IMR-90 (cell line): ENCODE data around the gene NCOR1. TPM values are rescaled to one million over a fixed set of nuclear protein-coding genes. Genes with fewer than 3 reads are reported as not detected.

ENCODE experiments used
- ATAC-seq: fragments of 200-7000 bp; cut with Tn5 transposase; 2 replicates; pipeline ENCODE4 v1.9.1; 2020; ENCODE audit warnings: low read depth, mild to moderate bottlenecking, moderate library complexity
- BruUV-seq: library from RNA; stranded (reverse); fragments of 400-500 nt; replicated peaks from 2 replicates; lab custom pipeline; 2021; lab: Mats Ljungman, UMichigan
- CTCF ChIA-PET: fragments of 300-600 bp; formaldehyde crosslinking; extraction: SDS; loops from one replicate; lab custom pipeline; 2021; ENCODE audit warnings: antibody characterized with exemption; lab: Yijun Ruan, JAX
- POLR2A ChIA-PET: fragments of 300-600 bp; sonication (Branson Sonifier 250); formaldehyde crosslinking; loops from one replicate; lab custom pipeline; 2022; ENCODE audit warnings: antibody characterized with exemption; ENCODE audit not compliant: unreplicated experiment; lab: Charles Lee
- DNase-seq: peaks from one replicate; pipeline ENCODE4 v3.0.0; 2013
- H2AFZ ChIP-seq: replicated peaks from 2 replicates; pipeline ENCODE3; 2013; ENCODE audit warnings: low read length, mild to moderate bottlenecking; ENCODE audit not compliant: poor library complexity
- H2AK5ac ChIP-seq: 2 replicates; pipeline ENCODE4 v1.6.1; 2013; ENCODE audit warnings: low read depth, low read length, inconsistent platforms
- H2AK9ac ChIP-seq: replicated peaks from 2 replicates; pipeline ENCODE3; 2013; ENCODE audit warnings: mild to moderate bottlenecking, low read depth, low read length, moderate library complexity; ENCODE audit not compliant: poor library complexity
- H2BK120ac ChIP-seq: 2 replicates; pipeline ENCODE4 v1.6.1; 2013; ENCODE audit warnings: low read depth, low read length, inconsistent platforms
- H2BK15ac ChIP-seq: 3 replicates; pipeline ENCODE4 v1.6.1; 2013; ENCODE audit warnings: low read depth, low read length, inconsistent platforms
- H2BK20ac ChIP-seq: 2 replicates; pipeline ENCODE4 v1.6.1; 2013; ENCODE audit warnings: low read depth, mild to moderate bottlenecking, inconsistent platforms, low read length, moderate library complexity
- H2BK5ac ChIP-seq: 2 replicates; pipeline ENCODE4 v1.6.1; 2013; ENCODE audit warnings: mild to moderate bottlenecking, low read depth, low read length, inconsistent platforms; ENCODE audit not compliant: poor library complexity, severe bottlenecking
- H3K14ac ChIP-seq: replicated peaks from 2 replicates; pipeline ENCODE4 v1.6.1; 2013; ENCODE audit warnings: low read depth, low read length, inconsistent platforms
- H3K18ac ChIP-seq: 2 replicates; pipeline ENCODE4 v1.6.1; 2013; ENCODE audit warnings: low read depth, low read length, control low read depth
- H3K23ac ChIP-seq: 2 replicates; pipeline ENCODE4 v1.6.1; 2013; ENCODE audit warnings: low read depth, low read length, inconsistent platforms
- H3K27ac ChIP-seq: 2 replicates; pipeline ENCODE4 v1.5.1; 2013; ENCODE audit warnings: mild to moderate bottlenecking, control low read depth, low read length; ENCODE audit not compliant: insufficient read depth
- H3K27me3 ChIP-seq: 2 replicates; pipeline ENCODE4 v1.6.1; 2013; ENCODE audit warnings: low read length; ENCODE audit not compliant: control insufficient read depth, insufficient read depth
- H3K36me3 ChIP-seq: 2 replicates; pipeline ENCODE4 v1.6.1; 2013; ENCODE audit warnings: low read length, mixed read lengths; ENCODE audit not compliant: control insufficient read depth, insufficient read depth
- H3K4ac ChIP-seq: 2 replicates; pipeline ENCODE4 v1.6.1; 2013; ENCODE audit warnings: low read depth, low read length, inconsistent platforms
- H3K4me1 ChIP-seq: 2 replicates; pipeline ENCODE4 v1.6.1; 2013; ENCODE audit warnings: low read length, mixed read lengths; ENCODE audit not compliant: control insufficient read depth, insufficient read depth
- H3K4me2 ChIP-seq: 2 replicates; pipeline ENCODE4 v1.6.1; 2013; ENCODE audit warnings: low read depth, mild to moderate bottlenecking, control low read depth, low read length, moderate library complexity
- H3K4me3 ChIP-seq: 2 replicates; pipeline ENCODE4 v1.5.1; 2013; ENCODE audit warnings: low read depth, mild to moderate bottlenecking, control low read depth, low read length, moderate library complexity; ENCODE audit not compliant: insufficient read depth
- H3K56ac ChIP-seq: 2 replicates; pipeline ENCODE4 v1.6.1; 2013; ENCODE audit warnings: low read length, inconsistent platforms; ENCODE audit not compliant: insufficient read depth; ENCODE audit errors: extremely low read depth
- H3K79me1 ChIP-seq, 2 experiments: 2 replicates each; pipeline ENCODE4 v1.6.1; 2013; ENCODE audit warnings: low read length in 2 of 2, inconsistent platforms in 1 of 2, low read depth in 1 of 2
- H3K9ac ChIP-seq: 2 replicates; pipeline ENCODE4 v1.6.1; 2013; ENCODE audit warnings: low read depth, low read length, control low read depth
- H3K9me1 ChIP-seq: 2 replicates; pipeline ENCODE4 v1.6.1; 2013; ENCODE audit warnings: low read length, inconsistent platforms; ENCODE audit not compliant: insufficient read depth
- H3K9me3 ChIP-seq: 2 replicates; pipeline ENCODE4 v1.6.1; 2013; ENCODE audit warnings: low read length; ENCODE audit not compliant: control insufficient read depth, insufficient read depth
- H4K20me1 ChIP-seq: 2 replicates; pipeline ENCODE4 v1.6.1; 2013; ENCODE audit warnings: low read length, inconsistent platforms; ENCODE audit not compliant: insufficient read depth
- H4K5ac ChIP-seq: 2 replicates; pipeline ENCODE4 v1.6.1; 2013; ENCODE audit warnings: mild to moderate bottlenecking, low read depth, low read length, control low read depth
- H4K8ac ChIP-seq, 2 experiments: 2 replicates each; pipeline ENCODE4 v1.6.1; 2013; ENCODE audit warnings: low read depth in 2 of 2, low read length in 2 of 2, control low read depth in 1 of 2, inconsistent platforms in 1 of 2
- H4K91ac ChIP-seq: 2 replicates; pipeline ENCODE4 v1.6.1; 2013; ENCODE audit warnings: low read depth, low read length, inconsistent platforms; ENCODE audit not compliant: insufficient read depth
- BHLHE40 ChIP-seq: fragments of 150-350 bp; IDR thresholded peaks from 2 replicates; pipeline ENCODE4 v1.6.1; 2016; ENCODE audit warnings: mild to moderate bottlenecking, low read depth, low read length
- CEBPB ChIP-seq: IDR thresholded peaks from 2 replicates; pipeline ENCODE4 v1.6.1; 2012; ENCODE audit warnings: low read depth, low read length, improper control_type of control experiment
- CHD1 ChIP-seq: IDR thresholded peaks from 2 replicates; pipeline ENCODE4 v1.6.1; 2012; ENCODE audit warnings: low read depth, low read length, improper control_type of control experiment
- ELK1 ChIP-seq: fragments of 150-350 bp; IDR thresholded peaks from 2 replicates; pipeline ENCODE4 v1.6.1; 2016; ENCODE audit warnings: low read depth, mild to moderate bottlenecking, low read length, moderate library complexity, borderline replicate concordance
- FOS ChIP-seq: fragments of 150-350 bp; IDR thresholded peaks from 2 replicates; pipeline ENCODE4 v1.6.1; 2016; ENCODE audit warnings: low read depth, low read length
- POLR2A ChIP-seq: IDR thresholded peaks from 2 replicates; pipeline ENCODE4 v1.6.1; 2012; ENCODE audit warnings: mild to moderate bottlenecking, low read depth, low read length
- RAD21 ChIP-seq: IDR thresholded peaks from 2 replicates; pipeline ENCODE4 v1.6.1; 2012; ENCODE audit warnings: low read length, improper control_type of control experiment
- RCOR1 ChIP-seq: IDR thresholded peaks from 2 replicates; pipeline ENCODE4 v1.6.1; 2012; ENCODE audit warnings: mild to moderate bottlenecking, low read length, improper control_type of control experiment; ENCODE audit not compliant: insufficient replicate concordance
- RFX5 ChIP-seq: IDR thresholded peaks from 2 replicates; pipeline ENCODE4 v1.8.0; 2012; ENCODE audit warnings: low read depth, mild to moderate bottlenecking, low read length, moderate library complexity
- SMC3 ChIP-seq: fragments of 150-350 bp; IDR thresholded peaks from 2 replicates; pipeline ENCODE4 v1.6.1; 2016; ENCODE audit warnings: low read depth, mild to moderate bottlenecking, antibody characterized with exemption, low read length, moderate library complexity
- WGBS, 2 experiments: methylation state at CpG; one replicate each; pipeline versions ENCODE4 v1.1.5 to v1.1.7; 2013; ENCODE audit warnings: missing lambda C conversion rate in 2 of 2; ENCODE audit not compliant: insufficient read length in 1 of 2; ENCODE audit errors: extremely low coverage in 2 of 2; 5-methylcytosine and 5-hydroxymethylcytosine counted together
- dilution Hi-C: fragments of 300-500 bp; cut with HindIII; formaldehyde crosslinking; loops from one replicate; pipeline ENCODE4 v1.14.3; 2018; ENCODE audit warnings: low sequenced_read_pairs; ENCODE audit not compliant: unreplicated experiment
- in situ Hi-C: fragments of 300-500 bp; cut with MboI; formaldehyde crosslinking; loops from 3 replicates; pipeline ENCODE4 v1.14.3; 2019; ENCODE audit warnings: low sequenced_read_pairs, inconsistent platforms, mixed read lengths
- intact Hi-C: fragments of 100-400 bp; cut with micrococcal nuclease; formaldehyde crosslinking; loops from 2 replicates; pipeline ENCODE4 v1.10.0; 2022
- polyA plus RNA-seq, 3 experiments: library from polyadenylated mRNA; depleted of rRNA; stranded (reverse); fragments of >200 nt; gene quantifications; 2 replicates each; pipeline ENCODE4 v1.2.3, GENCODE V29; 2012; ENCODE audit warnings: low replicate concordance in 1 of 3
- total RNA-seq: library from RNA; depleted of rRNA; stranded (reverse); fragments of >200 nt; gene quantifications from 2 replicates; pipeline ENCODE4 v1.2.3, GENCODE V29; 2012
- TF ChIP-seq, protein P1 (sequence below): conservative IDR thresholded peaks from 2 replicates; pipeline ENCODE4 v1.5.1; 2012; ENCODE audit warnings: mild to moderate bottlenecking, low read depth, low read length, improper control_type of control experiment

NCOR1 gene
- total and polyA plus RNA-seq, 2 of the 4 experiments (the other 2 are of a cell fraction): 54.5 to 80.3 TPM

- peak; percentile 26 for TF ChIP-seq RCOR1
These were observed 233.4 kb downstream of the NCOR1 start (continued) for GRCh38 chr17:15981646-15982580.

- dilution Hi-C loops (no loop called here), intact Hi-C loops (no loop called here), in situ Hi-C loops (no loop called here)
- no peak for DNase-seq
- H3K4ac ChIP-seq: peak overlapping the region; percentile 65
- H3K79me1 ChIP-seq: peaks cover 4 to 21% of the 10 kb centered on the region in 2 experiments; a peak in 2 of 4 replicates
- H3K56ac ChIP-seq: no peak overlapping the region
- TF ChIP-seq CEBPB: no peak
- no peak for TF ChIP-seq RAD21
- TF ChIP-seq FOS: no peak
- TF ChIP-seq POLR2A: no peak
- TF ChIP-seq RFX5: no peak
- TF ChIP-seq, protein P1, sequence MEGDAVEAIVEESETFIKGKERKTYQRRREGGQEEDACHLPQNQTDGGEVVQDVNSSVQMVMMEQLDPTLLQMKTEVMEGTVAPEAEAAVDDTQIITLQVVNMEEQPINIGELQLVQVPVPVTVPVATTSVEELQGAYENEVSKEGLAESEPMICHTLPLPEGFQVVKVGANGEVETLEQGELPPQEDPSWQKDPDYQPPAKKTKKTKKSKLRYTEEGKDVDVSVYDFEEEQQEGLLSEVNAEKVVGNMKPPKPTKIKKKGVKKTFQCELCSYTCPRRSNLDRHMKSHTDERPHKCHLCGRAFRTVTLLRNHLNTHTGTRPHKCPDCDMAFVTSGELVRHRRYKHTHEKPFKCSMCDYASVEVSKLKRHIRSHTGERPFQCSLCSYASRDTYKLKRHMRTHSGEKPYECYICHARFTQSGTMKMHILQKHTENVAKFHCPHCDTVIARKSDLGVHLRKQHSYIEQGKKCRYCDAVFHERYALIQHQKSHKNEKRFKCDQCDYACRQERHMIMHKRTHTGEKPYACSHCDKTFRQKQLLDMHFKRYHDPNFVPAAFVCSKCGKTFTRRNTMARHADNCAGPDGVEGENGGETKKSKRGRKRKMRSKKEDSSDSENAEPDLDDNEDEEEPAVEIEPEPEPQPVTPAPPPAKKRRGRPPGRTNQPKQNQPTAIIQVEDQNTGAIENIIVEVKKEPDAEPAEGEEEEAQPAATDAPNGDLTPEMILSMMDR: no peak
- no peak for TF ChIP-seq RCOR1
- no peak for TF ChIP-seq SMC3
- no peak for TF ChIP-seq CHD1
- no peak for TF ChIP-seq ELK1
- TF ChIP-seq BHLHE40: no peak
- no peak overlapping the region for H3K4me3 ChIP-seq
- H3K27ac ChIP-seq: peak overlapping the region; percentile 85; the same call in 1 of the 2 replicates
- BruUV-seq: no TSS peak
- peak overlapping the region in 1 of 2 experiments; percentile 71; a peak in 2 of 4 replicates for H4K8ac ChIP-seq
- H4K91ac ChIP-seq: peak overlapping the region; percentile 58; the same call in 1 of the 2 replicates
- H2BK5ac ChIP-seq: peak overlapping the region; percentile 86
- H3K27me3 ChIP-seq: no peaks in the 10 kb centered on the region
- no peaks in the 10 kb centered on the region for H3K9me3 ChIP-seq
- peak overlapping the region; percentile 78 for H4K5ac ChIP-seq
- H2BK20ac ChIP-seq: 0 out of 2 replicates have a peak overlapping the region, but pooled peaks have one; percentile 21
- peak overlapping the region; percentile 68 for H2AK5ac ChIP-seq
- H3K4me2 ChIP-seq: no peak overlapping the region
- CTCF ChIA-PET: no interaction called here
- no peak for ATAC-seq
- peaks cover 14% of the 10 kb centered on the region for H3K36me3 ChIP-seq
- H2BK120ac ChIP-seq: 0 out of 2 replicates have a peak overlapping the region, but pooled peaks have one; percentile 47
- POLR2A ChIA-PET: no interaction called here
- H4K20me1 ChIP-seq: no peaks in the 10 kb centered on the region
- no peak overlapping the region for H2AFZ ChIP-seq
- H2BK15ac ChIP-seq: no peak overlapping the region
- peaks cover 2% of the 10 kb centered on the region for H3K4me1 ChIP-seq
- H3K18ac ChIP-seq: peak overlapping the region; percentile 48; the same call in 1 of the 2 replicates
- WGBS, 2 experiments: no CpG with 5 or more reads among the region's 2 CpGs
- no peak overlapping the region; the same call in 1 of the 2 replicates for H3K23ac ChIP-seq
- H2AK9ac ChIP-seq: no peak overlapping the region
- H3K9me1 ChIP-seq: peaks cover 4% of the 10 kb centered on the region; the same call in 1 of the 2 replicates
- H3K9ac ChIP-seq: no peak overlapping the region
- peak overlapping the region; percentile 7; the same call in 1 of the 2 replicates for H3K14ac ChIP-seq
These were observed 234.1 kb downstream of the NCOR1 start for GRCh38 chr17:15981208-15981607.
